ENCODE data around the gene PTPN3. TPM values are rescaled to one million over a fixed set of nuclear protein-coding genes. Genes with fewer than 3 reads are reported as not detected.

Gene PTPN3
- total and polyA plus RNA-seq, 2 experiments from 2014 or later = 1.4 to 2.6 TPM

DNA sequence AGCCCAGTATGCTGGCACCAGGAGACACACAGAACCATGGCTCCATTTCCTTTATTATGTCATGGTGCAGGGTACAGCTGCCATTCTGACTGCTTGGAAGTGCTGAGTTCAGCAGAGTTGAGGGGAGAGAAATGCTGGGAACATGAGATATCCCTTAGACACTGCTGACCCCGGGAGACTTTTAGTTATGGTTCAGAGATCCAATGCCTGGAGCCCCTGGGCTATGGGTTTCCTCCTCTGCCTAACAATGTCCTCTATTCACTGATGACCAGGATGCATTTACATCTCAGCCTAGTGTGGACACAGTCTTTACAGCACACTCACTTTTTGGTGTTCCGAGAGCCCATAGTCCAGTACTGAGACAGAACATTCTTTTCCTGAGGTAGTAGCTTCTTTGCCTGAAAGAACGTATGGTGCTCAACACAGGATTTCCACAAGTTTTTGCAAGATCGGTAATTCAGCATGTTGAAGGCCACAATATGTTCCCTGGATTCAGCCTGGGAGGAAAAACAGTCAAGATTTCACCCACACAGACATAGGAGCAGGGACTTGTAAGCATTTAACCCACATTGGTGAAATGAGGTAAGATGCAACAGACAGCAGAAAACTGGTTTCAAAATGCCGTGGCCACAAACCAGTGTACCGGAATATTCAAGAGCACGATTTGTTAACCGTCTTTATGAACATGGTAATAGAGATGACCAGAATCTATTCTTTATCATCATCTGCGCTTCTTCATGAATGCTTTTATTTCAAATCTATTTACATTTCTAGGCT is 71.3 kb downstream of the PTPN3 start:
- Histone ChIP-seq H3F3A (replicated peaks; ENCODE audit: low read depth) (no peaks in the 10 kb centered on the region), H4K20me1 (replicated peaks; ENCODE audit: insufficient read depth) (no peaks in the 10 kb centered on the region), H3K27me3 (ENCODE audit: insufficient read depth) (no peaks in the 10 kb centered on the region), H3K9me2 (ENCODE audit: insufficient read depth) (no peaks in the 10 kb centered on the region), H3K4me1 (ENCODE audit: insufficient read depth) (no peaks in the 10 kb centered on the region), H3K27ac (ENCODE audit: low read depth) (no peak overlapping the region), H3K79me2 (replicated peaks; ENCODE audit: insufficient read depth) (no peaks in the 10 kb centered on the region), H3K4me2 (no peak overlapping the region), H2AFZ (no peak overlapping the region), H3K36me3 (ENCODE audit: insufficient read depth) (no peaks in the 10 kb centered on the region), H3K4me3 (no peak overlapping the region)
- no peak for ATAC-seq
- Mint-ChIP-seq H3K27ac (no peak overlapping the region), H3K27me3 (ENCODE audit: insufficient read depth, low read depth, poor library complexity) (no peaks in the 10 kb centered on the region), H3K9me3 (no peaks in the 10 kb centered on the region), H3K4me3 (no peak overlapping the region), H3K4me1 (no peaks in the 10 kb centered on the region; the same call in 2 of the 3 replicates), H3K36me3 (ENCODE audit: low read depth) (no peaks in the 10 kb centered on the region)
- TF ChIP-seq EZH2 (IDR thresholded peaks at IDR 0.05; ENCODE audit: low read depth, unreplicated experiment) (no peak), EZH2phosphoT487 (IDR thresholded peaks at IDR 0.05; ENCODE audit: unreplicated experiment) (no peak), CREB1 (CRISPR knock-in tag; IDR thresholded peaks at IDR 0.05; ENCODE audit: low read depth) (no peak), ZNF331 (CRISPR knock-in tag; IDR thresholded peaks at IDR 0.05; ENCODE audit: low read depth) (no peak), POLR2AphosphoS5 (IDR thresholded peaks at IDR 0.05; ENCODE audit: low read depth) (no peak), NANOG (IDR thresholded peaks at IDR 0.05; ENCODE audit: borderline replicate concordance) (no peak), JUNB (IDR thresholded peaks at IDR 0.05; ENCODE audit: unreplicated experiment) (no peak), STAT1 (IDR thresholded peaks at IDR 0.05; ENCODE audit: unreplicated experiment) (no peak), ZNF114 (CRISPR knock-in tag; IDR thresholded peaks at IDR 0.05) (no peak)
- TF ChIP-seq, protein P1, sequence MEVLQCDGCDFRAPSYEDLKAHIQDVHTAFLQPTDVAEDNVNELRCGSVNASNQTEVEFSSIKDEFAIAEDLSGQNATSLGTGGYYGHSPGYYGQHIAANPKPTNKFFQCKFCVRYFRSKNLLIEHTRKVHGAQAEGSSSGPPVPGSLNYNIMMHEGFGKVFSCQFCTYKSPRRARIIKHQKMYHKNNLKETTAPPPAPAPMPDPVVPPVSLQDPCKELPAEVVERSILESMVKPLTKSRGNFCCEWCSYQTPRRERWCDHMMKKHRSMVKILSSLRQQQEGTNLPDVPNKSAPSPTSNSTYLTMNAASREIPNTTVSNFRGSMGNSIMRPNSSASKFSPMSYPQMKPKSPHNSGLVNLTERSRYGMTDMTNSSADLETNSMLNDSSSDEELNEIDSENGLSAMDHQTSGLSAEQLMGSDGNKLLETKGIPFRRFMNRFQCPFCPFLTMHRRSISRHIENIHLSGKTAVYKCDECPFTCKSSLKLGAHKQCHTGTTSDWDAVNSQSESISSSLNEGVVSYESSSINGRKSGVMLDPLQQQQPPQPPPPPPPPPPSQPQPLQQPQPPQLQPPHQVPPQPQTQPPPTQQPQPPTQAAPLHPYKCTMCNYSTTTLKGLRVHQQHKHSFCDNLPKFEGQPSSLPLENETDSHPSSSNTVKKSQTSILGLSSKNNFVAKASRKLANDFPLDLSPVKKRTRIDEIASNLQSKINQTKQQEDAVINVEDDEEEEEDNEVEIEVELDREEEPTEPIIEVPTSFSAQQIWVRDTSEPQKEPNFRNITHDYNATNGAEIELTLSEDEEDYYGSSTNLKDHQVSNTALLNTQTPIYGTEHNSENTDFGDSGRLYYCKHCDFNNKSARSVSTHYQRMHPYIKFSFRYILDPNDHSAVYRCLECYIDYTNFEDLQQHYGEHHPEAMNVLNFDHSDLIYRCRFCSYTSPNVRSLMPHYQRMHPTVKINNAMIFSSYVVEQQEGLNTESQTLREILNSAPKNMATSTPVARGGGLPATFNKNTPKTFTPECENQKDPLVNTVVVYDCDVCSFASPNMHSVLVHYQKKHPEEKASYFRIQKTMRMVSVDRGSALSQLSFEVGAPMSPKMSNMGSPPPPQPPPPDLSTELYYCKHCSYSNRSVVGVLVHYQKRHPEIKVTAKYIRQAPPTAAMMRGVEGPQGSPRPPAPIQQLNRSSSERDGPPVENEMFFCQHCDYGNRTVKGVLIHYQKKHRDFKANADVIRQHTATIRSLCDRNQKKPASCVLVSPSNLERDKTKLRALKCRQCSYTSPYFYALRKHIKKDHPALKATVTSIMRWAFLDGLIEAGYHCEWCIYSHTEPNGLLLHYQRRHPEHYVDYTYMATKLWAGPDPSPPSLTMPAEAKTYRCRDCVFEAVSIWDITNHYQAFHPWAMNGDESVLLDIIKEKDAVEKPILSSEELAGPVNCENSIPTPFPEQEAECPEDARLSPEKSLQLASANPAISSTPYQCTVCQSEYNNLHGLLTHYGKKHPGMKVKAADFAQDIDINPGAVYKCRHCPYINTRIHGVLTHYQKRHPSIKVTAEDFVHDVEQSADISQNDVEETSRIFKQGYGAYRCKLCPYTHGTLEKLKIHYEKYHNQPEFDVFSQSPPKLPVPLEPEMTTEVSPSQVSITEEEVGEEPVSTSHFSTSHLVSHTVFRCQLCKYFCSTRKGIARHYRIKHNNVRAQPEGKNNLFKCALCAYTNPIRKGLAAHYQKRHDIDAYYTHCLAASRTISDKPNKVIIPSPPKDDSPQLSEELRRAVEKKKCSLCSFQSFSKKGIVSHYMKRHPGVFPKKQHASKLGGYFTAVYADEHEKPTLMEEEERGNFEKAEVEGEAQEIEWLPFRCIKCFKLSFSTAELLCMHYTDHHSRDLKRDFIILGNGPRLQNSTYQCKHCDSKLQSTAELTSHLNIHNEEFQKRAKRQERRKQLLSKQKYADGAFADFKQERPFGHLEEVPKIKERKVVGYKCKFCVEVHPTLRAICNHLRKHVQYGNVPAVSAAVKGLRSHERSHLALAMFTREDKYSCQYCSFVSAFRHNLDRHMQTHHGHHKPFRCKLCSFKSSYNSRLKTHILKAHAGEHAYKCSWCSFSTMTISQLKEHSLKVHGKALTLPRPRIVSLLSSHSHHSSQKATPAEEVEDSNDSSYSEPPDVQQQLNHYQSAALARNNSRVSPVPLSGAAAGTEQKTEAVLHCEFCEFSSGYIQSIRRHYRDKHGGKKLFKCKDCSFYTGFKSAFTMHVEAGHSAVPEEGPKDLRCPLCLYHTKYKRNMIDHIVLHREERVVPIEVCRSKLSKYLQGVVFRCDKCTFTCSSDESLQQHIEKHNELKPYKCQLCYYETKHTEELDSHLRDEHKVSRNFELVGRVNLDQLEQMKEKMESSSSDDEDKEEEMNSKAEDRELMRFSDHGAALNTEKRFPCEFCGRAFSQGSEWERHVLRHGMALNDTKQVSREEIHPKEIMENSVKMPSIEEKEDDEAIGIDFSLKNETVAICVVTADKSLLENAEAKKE (CRISPR knock-in tag; IDR thresholded peaks at IDR 0.05) = no peak
- TF ChIP-seq, protein P2, sequence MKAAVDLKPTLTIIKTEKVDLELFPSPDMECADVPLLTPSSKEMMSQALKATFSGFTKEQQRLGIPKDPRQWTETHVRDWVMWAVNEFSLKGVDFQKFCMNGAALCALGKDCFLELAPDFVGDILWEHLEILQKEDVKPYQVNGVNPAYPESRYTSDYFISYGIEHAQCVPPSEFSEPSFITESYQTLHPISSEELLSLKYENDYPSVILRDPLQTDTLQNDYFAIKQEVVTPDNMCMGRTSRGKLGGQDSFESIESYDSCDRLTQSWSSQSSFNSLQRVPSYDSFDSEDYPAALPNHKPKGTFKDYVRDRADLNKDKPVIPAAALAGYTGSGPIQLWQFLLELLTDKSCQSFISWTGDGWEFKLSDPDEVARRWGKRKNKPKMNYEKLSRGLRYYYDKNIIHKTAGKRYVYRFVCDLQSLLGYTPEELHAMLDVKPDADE (IDR thresholded peaks at IDR 0.05) = no peak
- TF ChIP-seq, protein P3, sequence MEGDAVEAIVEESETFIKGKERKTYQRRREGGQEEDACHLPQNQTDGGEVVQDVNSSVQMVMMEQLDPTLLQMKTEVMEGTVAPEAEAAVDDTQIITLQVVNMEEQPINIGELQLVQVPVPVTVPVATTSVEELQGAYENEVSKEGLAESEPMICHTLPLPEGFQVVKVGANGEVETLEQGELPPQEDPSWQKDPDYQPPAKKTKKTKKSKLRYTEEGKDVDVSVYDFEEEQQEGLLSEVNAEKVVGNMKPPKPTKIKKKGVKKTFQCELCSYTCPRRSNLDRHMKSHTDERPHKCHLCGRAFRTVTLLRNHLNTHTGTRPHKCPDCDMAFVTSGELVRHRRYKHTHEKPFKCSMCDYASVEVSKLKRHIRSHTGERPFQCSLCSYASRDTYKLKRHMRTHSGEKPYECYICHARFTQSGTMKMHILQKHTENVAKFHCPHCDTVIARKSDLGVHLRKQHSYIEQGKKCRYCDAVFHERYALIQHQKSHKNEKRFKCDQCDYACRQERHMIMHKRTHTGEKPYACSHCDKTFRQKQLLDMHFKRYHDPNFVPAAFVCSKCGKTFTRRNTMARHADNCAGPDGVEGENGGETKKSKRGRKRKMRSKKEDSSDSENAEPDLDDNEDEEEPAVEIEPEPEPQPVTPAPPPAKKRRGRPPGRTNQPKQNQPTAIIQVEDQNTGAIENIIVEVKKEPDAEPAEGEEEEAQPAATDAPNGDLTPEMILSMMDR (conservative IDR thresholded peaks at IDR 0.05; ENCODE audit: low read depth in 2 of 2) = no peak
- TF ChIP-seq, protein P4, sequence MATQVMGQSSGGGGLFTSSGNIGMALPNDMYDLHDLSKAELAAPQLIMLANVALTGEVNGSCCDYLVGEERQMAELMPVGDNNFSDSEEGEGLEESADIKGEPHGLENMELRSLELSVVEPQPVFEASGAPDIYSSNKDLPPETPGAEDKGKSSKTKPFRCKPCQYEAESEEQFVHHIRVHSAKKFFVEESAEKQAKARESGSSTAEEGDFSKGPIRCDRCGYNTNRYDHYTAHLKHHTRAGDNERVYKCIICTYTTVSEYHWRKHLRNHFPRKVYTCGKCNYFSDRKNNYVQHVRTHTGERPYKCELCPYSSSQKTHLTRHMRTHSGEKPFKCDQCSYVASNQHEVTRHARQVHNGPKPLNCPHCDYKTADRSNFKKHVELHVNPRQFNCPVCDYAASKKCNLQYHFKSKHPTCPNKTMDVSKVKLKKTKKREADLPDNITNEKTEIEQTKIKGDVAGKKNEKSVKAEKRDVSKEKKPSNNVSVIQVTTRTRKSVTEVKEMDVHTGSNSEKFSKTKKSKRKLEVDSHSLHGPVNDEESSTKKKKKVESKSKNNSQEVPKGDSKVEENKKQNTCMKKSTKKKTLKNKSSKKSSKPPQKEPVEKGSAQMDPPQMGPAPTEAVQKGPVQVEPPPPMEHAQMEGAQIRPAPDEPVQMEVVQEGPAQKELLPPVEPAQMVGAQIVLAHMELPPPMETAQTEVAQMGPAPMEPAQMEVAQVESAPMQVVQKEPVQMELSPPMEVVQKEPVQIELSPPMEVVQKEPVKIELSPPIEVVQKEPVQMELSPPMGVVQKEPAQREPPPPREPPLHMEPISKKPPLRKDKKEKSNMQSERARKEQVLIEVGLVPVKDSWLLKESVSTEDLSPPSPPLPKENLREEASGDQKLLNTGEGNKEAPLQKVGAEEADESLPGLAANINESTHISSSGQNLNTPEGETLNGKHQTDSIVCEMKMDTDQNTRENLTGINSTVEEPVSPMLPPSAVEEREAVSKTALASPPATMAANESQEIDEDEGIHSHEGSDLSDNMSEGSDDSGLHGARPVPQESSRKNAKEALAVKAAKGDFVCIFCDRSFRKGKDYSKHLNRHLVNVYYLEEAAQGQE (IDR thresholded peaks at IDR 0.05; ENCODE audit: unreplicated experiment) = no peak
- DNase-seq (ENCODE audit: low spot score) = no peak
